Gastrocnemius medialis (tissue), 4 donors: ENCODE results near the gene ME3.

Source experiments
- POLR2A ChIP-seq, 2 donors: fragments of 450-650 bp; IDR thresholded peaks; one replicate each; pipeline ENCODE4 v1.6.1; 2017; ENCODE audit warnings: antibody characterized with exemption in 2 of 2, mild to moderate bottlenecking in 2 of 2, moderate library complexity in 2 of 2
- TF ChIP-seq, protein P1 (sequence below), 5 experiments: fragments of 450-650 bp in 3 of 5; fragments of 200-600 bp in 2 of 5; sonication (generic) in 2 of 5; IDR thresholded peaks in 4 of 5; conservative IDR thresholded peaks in 1 of 5; 1 replicate in 4 of 5; 2 replicates in 1 of 5; pipeline ENCODE4 v1.5.1; 2016 to 2019; ENCODE audit warnings: antibody characterized with exemption in 5 of 5, mild to moderate bottlenecking in 3 of 5, moderate library complexity in 3 of 5

DNA sequence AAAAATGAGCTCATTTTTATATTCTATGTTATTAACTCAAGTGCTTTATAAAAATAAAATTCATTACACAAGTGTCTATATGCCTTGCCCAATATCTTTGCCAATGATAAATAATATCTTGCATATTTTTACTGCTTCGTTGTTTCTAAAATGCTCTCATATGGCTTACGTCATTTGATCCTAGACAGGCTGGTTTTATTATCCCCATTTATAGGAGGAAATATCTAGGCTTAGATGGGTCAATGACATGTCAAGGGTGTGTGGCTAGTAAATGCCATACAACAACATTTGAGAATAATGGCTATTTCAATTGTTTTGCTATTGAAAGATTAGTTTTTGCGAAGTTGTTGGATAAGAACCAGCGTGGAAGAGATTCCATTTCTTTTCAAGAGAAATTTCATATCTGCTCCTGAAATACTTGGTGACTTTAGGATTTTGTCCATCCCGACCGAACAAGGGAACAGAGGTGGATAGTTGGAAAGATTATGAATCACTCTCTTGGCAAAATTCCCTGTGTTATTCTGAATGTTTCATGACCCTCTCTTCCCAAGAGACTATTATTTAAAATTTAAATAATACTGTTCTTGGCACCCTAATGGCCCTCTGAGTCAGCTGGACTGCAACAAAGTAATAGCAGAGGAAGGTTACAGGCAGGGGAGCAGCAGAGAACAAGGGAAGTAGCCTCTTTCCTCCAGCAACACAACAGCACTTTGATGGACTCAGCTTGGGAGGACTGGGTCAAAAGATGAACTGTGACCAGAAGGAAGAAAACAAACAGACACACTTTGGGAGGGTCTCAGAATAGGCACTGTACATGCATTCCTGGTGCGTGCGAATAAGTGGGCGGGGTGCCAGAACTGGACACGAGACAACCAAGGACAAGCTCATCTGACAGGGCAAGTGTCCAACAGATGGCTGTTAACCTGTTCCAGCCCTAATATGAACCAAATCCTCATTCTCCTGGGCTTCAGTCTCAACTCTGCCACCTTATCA is 94.5 kb downstream of the ME3 start:
- TF ChIP-seq, protein P1, sequence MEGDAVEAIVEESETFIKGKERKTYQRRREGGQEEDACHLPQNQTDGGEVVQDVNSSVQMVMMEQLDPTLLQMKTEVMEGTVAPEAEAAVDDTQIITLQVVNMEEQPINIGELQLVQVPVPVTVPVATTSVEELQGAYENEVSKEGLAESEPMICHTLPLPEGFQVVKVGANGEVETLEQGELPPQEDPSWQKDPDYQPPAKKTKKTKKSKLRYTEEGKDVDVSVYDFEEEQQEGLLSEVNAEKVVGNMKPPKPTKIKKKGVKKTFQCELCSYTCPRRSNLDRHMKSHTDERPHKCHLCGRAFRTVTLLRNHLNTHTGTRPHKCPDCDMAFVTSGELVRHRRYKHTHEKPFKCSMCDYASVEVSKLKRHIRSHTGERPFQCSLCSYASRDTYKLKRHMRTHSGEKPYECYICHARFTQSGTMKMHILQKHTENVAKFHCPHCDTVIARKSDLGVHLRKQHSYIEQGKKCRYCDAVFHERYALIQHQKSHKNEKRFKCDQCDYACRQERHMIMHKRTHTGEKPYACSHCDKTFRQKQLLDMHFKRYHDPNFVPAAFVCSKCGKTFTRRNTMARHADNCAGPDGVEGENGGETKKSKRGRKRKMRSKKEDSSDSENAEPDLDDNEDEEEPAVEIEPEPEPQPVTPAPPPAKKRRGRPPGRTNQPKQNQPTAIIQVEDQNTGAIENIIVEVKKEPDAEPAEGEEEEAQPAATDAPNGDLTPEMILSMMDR (IDR thresholded peaks at IDR 0.05 in 4 of 5, conservative IDR thresholded peaks at IDR 0.05 in 1 of 5): no peak
- TF ChIP-seq POLR2A (IDR thresholded peaks at IDR 0.05): no peak
